ENCODE measurements around the gene CELSR3.

Gene CELSR3, protein sequence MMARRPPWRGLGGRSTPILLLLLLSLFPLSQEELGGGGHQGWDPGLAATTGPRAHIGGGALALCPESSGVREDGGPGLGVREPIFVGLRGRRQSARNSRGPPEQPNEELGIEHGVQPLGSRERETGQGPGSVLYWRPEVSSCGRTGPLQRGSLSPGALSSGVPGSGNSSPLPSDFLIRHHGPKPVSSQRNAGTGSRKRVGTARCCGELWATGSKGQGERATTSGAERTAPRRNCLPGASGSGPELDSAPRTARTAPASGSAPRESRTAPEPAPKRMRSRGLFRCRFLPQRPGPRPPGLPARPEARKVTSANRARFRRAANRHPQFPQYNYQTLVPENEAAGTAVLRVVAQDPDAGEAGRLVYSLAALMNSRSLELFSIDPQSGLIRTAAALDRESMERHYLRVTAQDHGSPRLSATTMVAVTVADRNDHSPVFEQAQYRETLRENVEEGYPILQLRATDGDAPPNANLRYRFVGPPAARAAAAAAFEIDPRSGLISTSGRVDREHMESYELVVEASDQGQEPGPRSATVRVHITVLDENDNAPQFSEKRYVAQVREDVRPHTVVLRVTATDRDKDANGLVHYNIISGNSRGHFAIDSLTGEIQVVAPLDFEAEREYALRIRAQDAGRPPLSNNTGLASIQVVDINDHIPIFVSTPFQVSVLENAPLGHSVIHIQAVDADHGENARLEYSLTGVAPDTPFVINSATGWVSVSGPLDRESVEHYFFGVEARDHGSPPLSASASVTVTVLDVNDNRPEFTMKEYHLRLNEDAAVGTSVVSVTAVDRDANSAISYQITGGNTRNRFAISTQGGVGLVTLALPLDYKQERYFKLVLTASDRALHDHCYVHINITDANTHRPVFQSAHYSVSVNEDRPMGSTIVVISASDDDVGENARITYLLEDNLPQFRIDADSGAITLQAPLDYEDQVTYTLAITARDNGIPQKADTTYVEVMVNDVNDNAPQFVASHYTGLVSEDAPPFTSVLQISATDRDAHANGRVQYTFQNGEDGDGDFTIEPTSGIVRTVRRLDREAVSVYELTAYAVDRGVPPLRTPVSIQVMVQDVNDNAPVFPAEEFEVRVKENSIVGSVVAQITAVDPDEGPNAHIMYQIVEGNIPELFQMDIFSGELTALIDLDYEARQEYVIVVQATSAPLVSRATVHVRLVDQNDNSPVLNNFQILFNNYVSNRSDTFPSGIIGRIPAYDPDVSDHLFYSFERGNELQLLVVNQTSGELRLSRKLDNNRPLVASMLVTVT (N-terminal part only)

GRCh38 chr3:48662753-48663488 lies at the start of gene CELSR3:
Gene CELSR3, minus strand, starts transcription at chr3:48662886. Its CDS starts 252 bp downstream, at chr3:48662634.
- peak in 1 of 2 donors; percentile 64 for DNase-seq (ENCODE audit: low read depth in 2 of 2)

DNA sequence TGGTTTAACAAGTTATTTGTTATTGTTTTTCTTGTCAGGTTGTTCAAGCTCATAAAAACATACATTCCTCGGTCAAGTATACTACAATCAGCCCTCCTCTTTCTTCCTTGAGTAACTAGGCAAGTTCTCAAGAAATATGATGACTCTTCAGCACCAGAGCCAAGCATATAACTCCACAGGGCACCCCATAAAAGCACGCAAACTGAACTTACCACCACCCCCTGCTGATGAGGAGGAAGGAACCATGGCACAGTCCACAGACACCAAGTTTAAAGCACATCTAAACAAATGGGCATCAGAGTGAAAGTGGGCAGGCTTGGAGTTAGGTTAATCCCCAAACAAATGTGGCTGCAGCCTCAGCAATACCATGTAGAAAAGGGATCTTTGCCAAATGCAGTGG lies 49.0 kb upstream of the CELSR3 start:
- no peak for DNase-seq (ENCODE audit: low read depth in 2 of 2)

- DNase-seq (ENCODE audit: low read depth in 2 of 2) = no peak
These were observed 46.4 kb upstream of the CELSR3 start for GRCh38 chr3:48709051-48709461.

DNA sequence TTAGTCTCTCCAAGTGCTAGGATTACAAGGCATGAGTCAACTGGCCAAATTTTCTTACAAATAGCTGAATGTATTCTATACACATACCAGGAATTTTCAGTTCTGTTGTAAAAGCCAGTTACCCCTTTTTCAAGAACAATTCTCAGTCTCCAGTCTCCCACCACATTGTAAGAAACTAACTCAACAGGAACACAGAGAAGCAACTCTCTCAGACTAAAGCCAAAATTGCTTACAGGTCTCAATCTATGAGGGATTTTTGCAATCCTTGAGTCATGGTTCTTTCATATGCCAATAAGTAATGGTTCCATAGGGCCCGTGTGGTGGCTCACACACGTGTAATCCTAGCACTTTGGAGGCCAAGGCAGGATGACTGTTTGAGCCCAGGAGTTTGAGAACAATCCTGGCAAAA lies 45.8 kb upstream of the CELSR3 start:
- no peak for DNase-seq (ENCODE audit: low read depth in 2 of 2)

GRCh38 chr3:48707157-48707556 lies 44.5 kb upstream of the CELSR3 start:
- DNase-seq (ENCODE audit: low read depth in 2 of 2) = no peak

GRCh38 chr3:48702320-48702920 lies 39.7 kb upstream of the CELSR3 start:
- DNase-seq (ENCODE audit: low read depth in 2 of 2) = no peak

DNA sequence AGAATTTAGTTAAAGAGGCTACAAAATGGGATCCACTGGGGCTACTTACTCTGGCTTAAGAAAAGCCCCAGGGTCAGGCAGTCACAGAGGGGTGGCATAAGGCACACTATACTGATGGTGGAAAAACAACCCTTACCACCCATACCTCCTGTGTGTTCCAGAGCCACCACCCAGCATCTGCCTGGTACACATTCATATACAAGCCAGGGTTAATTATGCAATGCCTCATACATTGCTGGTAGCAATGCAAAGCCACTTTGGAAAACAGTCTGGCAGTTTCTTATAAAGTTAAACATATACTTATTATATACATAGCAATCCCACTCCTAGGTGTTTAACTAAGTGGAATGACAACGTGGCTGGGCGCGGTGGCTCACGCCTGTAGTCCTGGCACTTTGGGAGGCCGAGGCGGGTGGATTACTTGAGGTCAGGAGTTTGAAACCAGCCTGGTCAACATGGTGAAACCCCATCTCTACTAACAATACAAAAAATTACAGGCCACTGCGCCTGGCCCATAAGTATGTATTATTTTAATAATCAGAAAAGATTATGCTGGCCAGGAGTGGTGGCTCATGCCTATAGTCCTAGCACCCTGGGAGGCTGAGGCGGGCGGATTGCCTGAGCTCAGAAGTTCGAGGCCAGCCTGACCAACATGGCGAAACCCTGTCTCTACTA lies 38.2 kb upstream of the CELSR3 start:
- no peak for DNase-seq (ENCODE audit: low read depth in 2 of 2)

GRCh38 chr3:48698891-48699290 lies 36.2 kb upstream of the CELSR3 start:
- no peak for DNase-seq (ENCODE audit: low read depth in 2 of 2)

- DNase-seq (ENCODE audit: low read depth in 2 of 2) = no peak
These were observed 35.3 kb upstream of the CELSR3 start for GRCh38 chr3:48697952-48698351.

DNA sequence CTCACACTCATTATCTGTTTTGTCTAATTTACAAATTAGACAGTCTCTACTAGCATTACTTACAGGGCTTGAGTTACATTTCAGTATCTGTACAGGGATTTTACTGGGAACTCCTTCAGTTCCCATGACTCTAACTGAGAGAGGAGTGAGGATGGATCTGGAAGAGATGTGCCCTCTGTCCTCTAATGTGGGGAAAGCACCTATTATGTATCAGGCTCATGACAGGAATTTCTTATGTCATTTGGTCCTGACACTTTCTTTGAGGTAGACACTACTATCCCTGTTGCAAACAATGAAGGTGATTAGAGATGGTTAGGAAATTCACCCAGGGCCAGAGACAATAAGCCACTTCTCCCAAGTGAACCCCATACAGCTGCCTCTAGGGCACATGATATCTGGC lies 33.9 kb upstream of the CELSR3 start:
- no peak for DNase-seq (ENCODE audit: low read depth in 2 of 2)

GRCh38 chr3:48696156-48696555 lies 33.5 kb upstream of the CELSR3 start:
- no peak for DNase-seq (ENCODE audit: low read depth in 2 of 2)

DNA sequence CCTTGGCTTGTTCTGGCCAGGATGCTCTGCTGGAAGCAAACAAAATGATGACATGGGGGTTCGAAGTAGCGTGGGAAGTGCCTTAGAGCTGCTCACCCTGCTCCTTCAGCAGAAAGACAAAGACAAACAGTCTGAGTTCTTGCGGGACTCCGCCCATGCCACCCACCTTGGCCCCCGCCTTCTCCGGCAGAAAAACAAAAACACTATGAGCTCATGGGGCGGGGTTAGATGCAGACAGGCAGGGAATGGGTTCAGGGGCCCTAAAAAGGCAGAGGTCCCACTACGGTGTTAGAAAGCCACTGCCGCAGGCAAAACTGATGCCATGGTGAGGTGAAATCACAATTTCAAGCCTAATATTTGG lies 32.7 kb upstream of the CELSR3 start:
- no peak for DNase-seq (ENCODE audit: low read depth in 2 of 2)

- DNase-seq (ENCODE audit: low read depth in 2 of 2) = no peak
These were observed 32.1 kb upstream of the CELSR3 start for GRCh38 chr3:48694610-48695392.

GRCh38 chr3:48693826-48694225 lies 31.1 kb upstream of the CELSR3 start:
- DNase-seq (ENCODE audit: low read depth in 2 of 2) = no peak

GRCh38 chr3:48692551-48692950 lies 29.9 kb upstream of the CELSR3 start:
- DNase-seq (ENCODE audit: low read depth in 2 of 2) = no peak

- no peak for DNase-seq (ENCODE audit: low read depth in 2 of 2)
These were observed 28.3 kb upstream of the CELSR3 start for GRCh38 chr3:48690846-48691458.

DNA sequence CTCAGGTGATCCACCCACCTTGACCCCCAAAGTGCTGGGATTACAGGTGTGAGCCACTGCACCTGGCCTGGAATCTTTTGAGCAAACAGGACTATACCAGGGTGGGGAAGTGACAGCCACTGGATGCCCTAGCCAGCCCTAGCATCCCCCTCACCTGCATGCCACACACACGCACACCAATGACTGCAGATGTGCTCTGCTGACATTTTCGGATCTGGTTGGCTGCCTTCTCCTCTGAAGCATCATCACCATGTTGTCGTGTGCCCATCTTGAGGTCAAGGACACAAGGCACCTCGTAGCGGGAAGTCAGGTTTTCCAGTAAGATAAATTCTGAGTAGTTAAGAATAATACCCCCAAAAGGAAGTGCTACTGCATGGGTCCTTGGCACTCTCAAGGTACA lies 26.7 kb upstream of the CELSR3 start:
- DNase-seq (ENCODE audit: low read depth in 2 of 2) = no peak

GRCh38 chr3:48688737-48689075 lies 26.0 kb upstream of the CELSR3 start:
- DNase-seq (ENCODE audit: low read depth in 2 of 2) = no peak

DNA sequence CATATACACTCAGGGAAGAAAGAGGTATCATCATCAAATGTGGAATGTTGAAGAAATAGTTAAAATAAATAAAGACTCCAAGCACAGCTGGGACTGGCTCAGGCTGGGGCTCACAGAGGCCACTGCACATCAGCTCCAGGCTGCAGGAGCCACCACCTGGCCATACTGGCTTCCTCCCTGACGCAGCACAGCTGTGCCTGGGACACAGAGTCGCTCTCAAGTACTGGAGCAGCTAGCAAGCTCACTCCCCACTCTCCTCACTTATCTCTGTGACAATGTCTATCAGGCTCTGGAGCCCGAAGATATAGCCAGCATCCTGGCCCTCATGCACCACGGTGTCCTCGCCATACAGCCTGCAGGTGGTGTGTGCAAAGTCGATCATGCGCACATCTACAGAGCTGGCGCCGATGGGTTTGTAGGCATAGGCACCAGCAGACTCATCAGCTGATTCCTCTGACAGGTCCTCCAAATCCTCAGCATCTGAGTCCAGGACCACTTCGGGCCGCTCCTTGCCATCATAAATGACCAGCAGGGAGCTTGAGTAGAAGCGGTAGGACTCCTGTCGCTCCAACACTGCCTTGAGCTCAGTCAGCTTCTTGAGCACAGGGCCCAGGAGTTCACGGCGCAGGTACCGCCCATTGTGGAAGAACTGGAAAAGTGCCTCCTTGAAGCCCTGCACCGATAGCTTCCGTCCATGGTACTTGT lies 25.5 kb upstream of the CELSR3 start:
- no peak for DNase-seq (ENCODE audit: low read depth in 2 of 2)
